H1 (cell line): ENCODE results near the gene WASF3.

Experiments
- BCL11A ChIP-seq, 2 experiments: IDR thresholded peaks; one replicate each; pipeline ENCODE4 v1.6.1; 2011; ENCODE audit warnings: low read depth in 2 of 2, low read length in 2 of 2, mild to moderate bottlenecking in 2 of 2
- CREB1 ChIP-seq: IDR thresholded peaks from 2 replicates; pipeline ENCODE4 v1.6.1; 2012; ENCODE audit warnings: inconsistent platforms
- EZH2 ChIP-seq: fragments of 200-600 bp; sonication (generic); IDR thresholded peaks from 2 replicates; pipeline ENCODE4 v1.7.1; 2012; ENCODE audit warnings: low read depth, mild to moderate bottlenecking, moderate library complexity, low read length, inconsistent platforms; ENCODE audit not compliant: severe bottlenecking
- JUND ChIP-seq: IDR thresholded peaks from 2 replicates; pipeline ENCODE4 v1.6.1; 2011; ENCODE audit warnings: mild to moderate bottlenecking, improper control_type of control experiment, low read length
- POLR2A ChIP-seq, 2 experiments: IDR thresholded peaks; 1 replicate in 1 of 2; 2 replicates in 1 of 2; pipeline ENCODE4 v1.6.1; 2011; ENCODE audit warnings: low read depth in 2 of 2, low read length in 2 of 2, mild to moderate bottlenecking in 2 of 2; ENCODE audit errors: control extremely low read depth in 1 of 2
- POLR2AphosphoS5 ChIP-seq: IDR thresholded peaks from 2 replicates; pipeline ENCODE4 v1.6.1; 2011; ENCODE audit warnings: low read depth, low read length
- RNF2 ChIP-seq: fragments of 200-900, 300-1000 bp; sonication (generic); IDR thresholded peaks from 2 replicates; pipeline ENCODE4 v1.7.1; 2016; ENCODE audit warnings: borderline replicate concordance, low read depth, mild to moderate bottlenecking, antibody characterized with exemption, low read length; ENCODE audit not compliant: poor library complexity, severe bottlenecking; ENCODE audit errors: missing control alignments
- ZNF274 ChIP-seq: IDR thresholded peaks from 2 replicates; pipeline ENCODE4 v1.7.0; 2012; ENCODE audit warnings: low read length, borderline replicate concordance; ENCODE audit errors: extremely low read depth
- TF ChIP-seq, protein P1 (sequence below), 3 experiments: IDR thresholded peaks; 1 replicate in 2 of 3; 2 replicates in 1 of 3; pipeline versions ENCODE4 v1.5.1 to v1.6.1; 2011; ENCODE audit warnings: low read length in 3 of 3, mild to moderate bottlenecking in 3 of 3, inconsistent platforms in 2 of 3, low read depth in 1 of 3, moderate library complexity in 1 of 3; ENCODE audit not compliant: insufficient read depth in 1 of 3; ENCODE audit errors: control extremely low read depth in 1 of 3
- TF ChIP-seq, protein P2 (sequence below): IDR thresholded peaks from 2 replicates; pipeline ENCODE4 v1.6.1; 2012; ENCODE audit warnings: low read length, inconsistent platforms
- TF ChIP-seq, protein P3 (sequence below): IDR thresholded peaks from 2 replicates; pipeline ENCODE4 v1.6.1; 2012; ENCODE audit warnings: inconsistent platforms

DNA sequence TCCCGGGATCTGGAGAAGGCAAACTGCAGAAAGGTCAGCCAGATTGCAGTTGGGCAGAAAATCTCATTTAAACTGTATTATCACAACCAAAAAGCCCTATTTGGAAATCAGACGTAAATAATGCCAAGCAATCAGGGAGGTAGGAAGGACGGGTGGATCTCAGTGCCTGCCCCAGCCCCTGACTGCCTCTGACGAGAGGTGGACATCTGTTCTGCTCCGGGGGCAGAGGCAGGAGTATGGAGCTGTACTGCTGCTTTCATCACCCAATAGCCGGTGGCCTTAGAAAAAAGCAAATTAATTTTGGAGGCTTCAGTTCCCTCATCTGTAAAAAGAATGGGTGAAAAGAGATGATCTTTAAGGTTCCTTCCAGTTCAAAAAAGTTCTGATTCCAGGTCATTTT is 43.6 kb upstream of the WASF3 start:
- no peak for TF ChIP-seq EZH2
- TF ChIP-seq BCL11A (IDR thresholded peaks at IDR 0.05; ENCODE audit: low read depth in 2 of 2, low read length in 2 of 2) = no peak
- TF ChIP-seq, protein P1, sequence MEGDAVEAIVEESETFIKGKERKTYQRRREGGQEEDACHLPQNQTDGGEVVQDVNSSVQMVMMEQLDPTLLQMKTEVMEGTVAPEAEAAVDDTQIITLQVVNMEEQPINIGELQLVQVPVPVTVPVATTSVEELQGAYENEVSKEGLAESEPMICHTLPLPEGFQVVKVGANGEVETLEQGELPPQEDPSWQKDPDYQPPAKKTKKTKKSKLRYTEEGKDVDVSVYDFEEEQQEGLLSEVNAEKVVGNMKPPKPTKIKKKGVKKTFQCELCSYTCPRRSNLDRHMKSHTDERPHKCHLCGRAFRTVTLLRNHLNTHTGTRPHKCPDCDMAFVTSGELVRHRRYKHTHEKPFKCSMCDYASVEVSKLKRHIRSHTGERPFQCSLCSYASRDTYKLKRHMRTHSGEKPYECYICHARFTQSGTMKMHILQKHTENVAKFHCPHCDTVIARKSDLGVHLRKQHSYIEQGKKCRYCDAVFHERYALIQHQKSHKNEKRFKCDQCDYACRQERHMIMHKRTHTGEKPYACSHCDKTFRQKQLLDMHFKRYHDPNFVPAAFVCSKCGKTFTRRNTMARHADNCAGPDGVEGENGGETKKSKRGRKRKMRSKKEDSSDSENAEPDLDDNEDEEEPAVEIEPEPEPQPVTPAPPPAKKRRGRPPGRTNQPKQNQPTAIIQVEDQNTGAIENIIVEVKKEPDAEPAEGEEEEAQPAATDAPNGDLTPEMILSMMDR (IDR thresholded peaks at IDR 0.05; ENCODE audit: control extremely low read depth in 1 of 3, insufficient read depth in 1 of 3, low read depth in 1 of 3, low read length in 3 of 3) = no peak
- TF ChIP-seq, protein P2, sequence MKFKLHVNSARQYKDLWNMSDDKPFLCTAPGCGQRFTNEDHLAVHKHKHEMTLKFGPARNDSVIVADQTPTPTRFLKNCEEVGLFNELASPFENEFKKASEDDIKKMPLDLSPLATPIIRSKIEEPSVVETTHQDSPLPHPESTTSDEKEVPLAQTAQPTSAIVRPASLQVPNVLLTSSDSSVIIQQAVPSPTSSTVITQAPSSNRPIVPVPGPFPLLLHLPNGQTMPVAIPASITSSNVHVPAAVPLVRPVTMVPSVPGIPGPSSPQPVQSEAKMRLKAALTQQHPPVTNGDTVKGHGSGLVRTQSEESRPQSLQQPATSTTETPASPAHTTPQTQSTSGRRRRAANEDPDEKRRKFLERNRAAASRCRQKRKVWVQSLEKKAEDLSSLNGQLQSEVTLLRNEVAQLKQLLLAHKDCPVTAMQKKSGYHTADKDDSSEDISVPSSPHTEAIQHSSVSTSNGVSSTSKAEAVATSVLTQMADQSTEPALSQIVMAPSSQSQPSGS = no peak
- TF ChIP-seq POLR2A (IDR thresholded peaks at IDR 0.05; ENCODE audit: control extremely low read depth in 1 of 2, low read depth in 2 of 2, low read length in 2 of 2) = no peak
- TF ChIP-seq, protein P3, sequence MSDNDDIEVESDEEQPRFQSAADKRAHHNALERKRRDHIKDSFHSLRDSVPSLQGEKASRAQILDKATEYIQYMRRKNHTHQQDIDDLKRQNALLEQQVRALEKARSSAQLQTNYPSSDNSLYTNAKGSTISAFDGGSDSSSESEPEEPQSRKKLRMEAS = no peak
- no peak for TF ChIP-seq CREB1
- TF ChIP-seq JUND = no peak
- no peak for TF ChIP-seq POLR2AphosphoS5
- no peak for TF ChIP-seq RNF2
- TF ChIP-seq ZNF274 = no peak
